Measurements from ENCODE around the gene CELA3B.
"Not testable (repeated sequence)": the region's sequence is repeated elsewhere in the genome, so short reads cannot be mapped to it uniquely, and the experiment has no call there.

CELA3B gene

GRCh38 chr1:21944733-21945073, 32.1 kb upstream of the CELA3B start:
- no peak for DNase-seq

GRCh38 chr1:21946836-21947587, 29.8 kb upstream of the CELA3B start:
- DNase-seq = no peak

GRCh38 chr1:21950734-21951133, 26.1 kb upstream of the CELA3B start:
- DNase-seq = no peak

- no peak for DNase-seq
These were observed 25.5 kb upstream of the CELA3B start for GRCh38 chr1:21951226-21951870.

- no peak for DNase-seq
These were observed 23.9 kb upstream of the CELA3B start for GRCh38 chr1:21952786-21953520.

GRCh38 chr1:21955058-21955457, 21.8 kb upstream of the CELA3B start:
- DNase-seq = no peak

GRCh38 chr1:21955501-21956281, 21.1 kb upstream of the CELA3B start:
- DNase-seq = no peak

DNA sequence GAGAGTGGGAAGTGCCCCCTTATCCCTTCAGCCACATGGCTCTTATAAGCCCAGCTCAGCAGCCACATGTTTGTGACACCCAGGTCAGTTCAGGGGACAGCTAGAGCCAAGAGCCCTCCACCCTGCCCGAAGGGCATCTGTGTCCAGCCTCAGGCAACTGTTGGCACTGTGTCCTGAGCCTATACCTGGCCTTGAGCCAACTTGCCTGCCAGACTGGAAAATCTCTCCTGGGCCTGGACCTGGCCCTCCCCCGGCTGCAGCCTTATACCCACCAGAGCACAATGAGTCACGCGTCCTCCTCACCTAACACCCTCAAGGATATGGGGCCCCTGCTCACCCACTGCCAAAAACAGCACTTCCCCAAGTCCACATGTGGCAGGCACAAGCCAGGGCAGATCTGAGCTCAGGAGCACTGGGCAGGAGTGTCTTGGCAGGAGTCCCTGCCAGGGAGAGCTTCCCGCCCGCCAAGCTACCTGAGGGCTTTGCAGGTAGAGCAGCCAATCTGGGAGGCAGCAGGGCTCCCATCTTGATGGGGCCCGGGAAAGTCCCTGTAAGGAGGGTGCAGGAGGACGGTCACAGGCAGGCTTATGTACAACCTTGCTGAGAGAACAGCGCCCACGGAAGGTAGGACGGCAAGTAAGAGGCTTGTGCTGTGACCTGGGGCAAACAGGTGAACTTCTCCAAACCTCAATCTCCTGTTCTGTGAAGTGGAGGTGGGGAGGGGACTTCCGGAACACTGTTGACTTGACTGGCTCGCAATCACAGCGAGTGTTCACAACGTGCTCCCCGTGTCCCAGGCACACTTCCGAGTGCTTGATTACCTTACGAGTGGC, 19.9 kb upstream of the CELA3B start:
- peak; percentile 40 for DNase-seq

GRCh38 chr1:21961337-21961736, 15.5 kb upstream of the CELA3B start:
- DNase-seq = no peak

DNA sequence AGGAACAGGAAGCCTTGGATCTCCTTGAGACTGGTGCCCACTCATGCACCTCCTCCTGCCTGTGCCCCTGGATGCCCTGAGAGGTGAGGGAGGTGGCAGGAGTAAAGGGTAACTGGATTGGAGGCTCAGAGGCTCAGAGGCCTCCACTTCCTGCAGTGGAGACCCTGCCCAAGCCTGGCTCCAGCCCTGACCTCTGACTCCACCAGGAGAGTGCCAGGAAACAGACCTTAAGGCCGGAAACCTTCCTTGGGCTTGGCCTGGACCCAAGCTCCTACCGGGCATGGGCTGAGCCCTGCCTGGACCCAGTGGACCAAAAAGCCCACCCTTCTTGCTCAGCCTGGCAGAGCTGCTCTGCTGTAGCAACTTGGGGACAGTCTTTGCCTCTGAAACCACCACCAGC, 15.0 kb upstream of the CELA3B start:
- DNase-seq = no peak

DNA sequence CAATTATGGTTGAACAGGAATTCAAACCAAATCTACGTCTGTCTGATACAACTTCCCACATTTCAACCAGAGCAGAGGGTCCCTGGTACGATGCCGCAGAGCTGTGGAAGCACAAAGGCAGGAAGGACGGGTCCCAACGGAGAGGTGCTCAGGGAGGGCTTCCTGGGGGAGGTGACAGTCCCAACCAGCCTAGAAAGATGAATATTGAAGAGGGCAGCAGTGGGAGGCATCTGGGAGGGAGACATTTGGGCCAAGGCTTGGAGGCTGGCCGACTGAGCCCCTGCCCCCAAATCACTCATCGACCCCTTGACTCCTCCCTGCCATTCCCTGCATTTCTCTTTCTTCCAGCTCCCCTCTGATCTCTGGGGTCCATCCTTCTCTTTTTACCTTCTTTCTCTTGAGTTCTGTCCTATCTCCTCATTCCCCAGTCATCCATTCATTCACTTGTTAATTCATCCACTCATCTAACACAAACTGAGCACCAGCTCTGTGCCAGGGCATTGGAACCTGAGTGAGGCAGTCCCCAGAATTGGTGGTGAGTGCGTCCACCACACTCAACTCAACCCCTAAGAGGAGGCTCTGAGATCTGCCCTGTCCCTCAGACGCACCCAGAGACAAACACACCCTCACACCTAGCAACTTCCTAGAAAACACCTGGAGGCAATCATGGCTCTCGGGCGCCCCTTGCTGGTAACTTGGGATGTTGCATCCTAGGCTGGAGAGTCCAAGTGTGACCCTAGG, 13.2 kb upstream of the CELA3B start:
- DNase-seq = peak; percentile 62

- peak; percentile 71 for DNase-seq
These were observed 10.4 kb upstream of the CELA3B start for GRCh38 chr1:21966247-21967000.

- DNase-seq = not testable (repeated sequence)
These were observed 9.6 kb upstream of the CELA3B start for GRCh38 chr1:21967216-21967615.

- DNase-seq = not testable (repeated sequence)
These were observed 7.8 kb upstream of the CELA3B start for GRCh38 chr1:21969066-21969465.

DNA sequence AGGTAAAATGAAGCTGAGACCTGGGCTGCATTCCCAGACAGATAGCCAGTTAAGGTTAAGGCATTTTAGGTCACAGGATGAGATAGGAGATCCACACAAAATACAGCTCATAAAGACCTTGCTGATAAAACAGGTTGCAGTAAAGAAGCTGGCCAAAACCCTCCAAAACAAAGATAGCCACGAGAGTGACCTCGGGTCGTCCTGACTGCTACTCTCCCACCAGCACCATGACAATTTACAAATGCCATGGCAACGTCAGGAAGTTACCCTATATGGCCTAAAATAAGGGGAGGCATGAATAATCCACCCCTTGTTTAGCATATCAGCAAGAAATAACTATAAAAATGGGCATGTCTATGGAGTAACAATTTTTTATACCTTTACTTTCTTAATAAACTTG, 6.3 kb upstream of the CELA3B start:
- not testable (repeated sequence) for DNase-seq

DNA sequence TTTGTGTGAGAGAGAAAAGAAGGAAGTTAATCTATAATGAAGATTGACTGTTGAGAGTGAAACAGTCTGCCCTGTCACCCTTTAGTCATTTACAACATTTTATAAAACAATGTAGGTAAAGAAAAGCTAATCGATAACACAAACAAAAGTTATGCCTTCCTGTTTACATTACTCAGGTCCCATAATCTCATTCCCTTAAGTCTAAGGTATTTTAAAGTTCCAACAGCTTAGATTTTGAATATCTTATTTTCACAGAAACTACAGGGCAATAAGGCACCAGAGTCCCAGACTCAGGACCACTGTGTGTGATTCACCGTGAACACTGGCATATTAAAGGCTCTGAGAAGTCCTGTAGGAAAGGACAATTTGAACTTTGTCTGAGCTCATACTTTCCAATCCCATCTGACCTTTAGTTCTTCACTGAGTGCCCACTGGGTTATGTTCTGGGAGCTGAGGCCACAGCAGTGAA, 3.8 kb upstream of the CELA3B start:
- DNase-seq = not testable (repeated sequence)

DNA sequence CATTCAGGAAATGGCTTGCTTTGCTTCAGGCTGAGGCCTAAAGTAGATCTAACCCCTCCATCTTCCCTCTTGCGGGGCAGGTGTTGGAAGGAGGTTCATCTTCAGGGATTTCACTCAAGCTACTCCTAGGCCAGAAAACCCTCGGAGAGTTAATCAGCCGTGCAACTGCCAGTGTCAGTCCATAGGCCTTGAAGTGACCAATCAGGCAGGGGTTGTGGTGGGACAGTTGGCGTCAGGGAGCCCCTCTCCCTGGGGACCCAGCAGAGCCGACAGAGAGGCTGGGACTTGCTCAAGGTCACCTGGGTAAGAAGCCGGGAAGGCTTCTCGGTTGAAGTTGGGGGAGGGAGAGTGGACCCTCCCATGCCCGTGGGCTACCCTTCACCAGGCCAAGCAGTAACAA, 2.9 kb upstream of the CELA3B start:
- DNase-seq = not testable (repeated sequence)

DNA sequence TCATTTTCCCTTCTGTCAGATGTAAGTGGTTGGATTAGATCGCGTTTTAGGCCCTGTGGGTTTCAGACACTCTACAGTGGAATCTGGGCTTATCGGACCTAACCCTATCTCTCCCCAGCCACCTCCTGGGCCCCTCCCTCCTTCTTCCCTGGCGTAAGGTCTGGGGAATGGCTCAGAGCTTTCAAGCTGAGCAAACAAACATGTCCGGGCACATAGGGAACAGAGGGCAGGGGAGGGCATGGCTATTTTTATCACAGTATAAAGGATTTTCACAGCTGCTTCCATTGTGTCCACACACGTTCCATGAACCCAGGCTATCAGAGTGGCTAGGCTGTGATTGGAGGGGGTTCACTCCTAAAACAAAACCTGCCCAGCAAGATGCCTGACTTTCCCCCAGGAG, 2.1 kb upstream of the CELA3B start:
- DNase-seq = not testable (repeated sequence)

GRCh38 chr1:21975296-21975695, 1.5 kb upstream of the CELA3B start:
- DNase-seq = not testable (repeated sequence)

- not testable (repeated sequence) for DNase-seq
These were observed 1.4 kb downstream of the CELA3B start for GRCh38 chr1:21978209-21978608.
